ENCODE data around the gene IDUA.

IDUA gene

GRCh38 chr4:988726-989721 is 2.2 kb downstream of the IDUA start:
- DNase-seq = no peak

DNA sequence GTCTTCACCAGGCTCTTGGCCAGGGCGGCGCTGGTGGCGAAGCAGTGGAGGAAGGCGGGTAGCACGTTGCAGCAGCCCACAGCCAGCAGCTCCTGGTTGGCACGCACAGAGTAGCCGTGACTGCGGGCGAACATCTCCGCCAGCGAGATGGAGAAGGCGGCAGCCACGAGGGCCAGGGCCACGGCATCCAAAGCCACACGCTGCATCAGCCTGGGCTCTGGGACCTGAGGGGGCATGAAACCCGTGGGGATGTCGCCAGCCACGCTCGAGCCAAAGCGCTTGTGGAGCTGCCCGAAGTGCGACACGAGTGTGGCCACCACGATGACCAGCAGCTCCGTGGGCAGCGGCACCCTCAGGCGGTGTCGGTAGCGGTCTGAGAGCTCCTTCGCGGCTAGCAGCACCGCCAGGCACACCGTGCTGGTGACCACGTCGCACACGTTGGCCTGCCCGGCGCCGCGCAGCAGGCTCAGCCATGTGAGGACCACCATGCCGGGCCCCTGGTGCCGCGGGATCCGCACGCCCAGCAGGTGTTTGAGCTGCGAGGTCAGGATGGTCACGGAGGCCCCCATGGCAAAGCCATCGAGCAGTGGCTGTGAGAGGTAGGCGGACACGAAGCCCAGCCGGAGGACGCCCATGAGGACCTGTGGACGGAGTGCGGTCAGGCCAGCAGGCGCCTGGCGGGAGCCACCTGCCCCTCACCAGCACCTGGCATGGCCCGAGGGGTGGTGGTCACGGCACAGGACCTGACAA is 3.1 kb downstream of the IDUA start:
- no peak for DNase-seq

DNA sequence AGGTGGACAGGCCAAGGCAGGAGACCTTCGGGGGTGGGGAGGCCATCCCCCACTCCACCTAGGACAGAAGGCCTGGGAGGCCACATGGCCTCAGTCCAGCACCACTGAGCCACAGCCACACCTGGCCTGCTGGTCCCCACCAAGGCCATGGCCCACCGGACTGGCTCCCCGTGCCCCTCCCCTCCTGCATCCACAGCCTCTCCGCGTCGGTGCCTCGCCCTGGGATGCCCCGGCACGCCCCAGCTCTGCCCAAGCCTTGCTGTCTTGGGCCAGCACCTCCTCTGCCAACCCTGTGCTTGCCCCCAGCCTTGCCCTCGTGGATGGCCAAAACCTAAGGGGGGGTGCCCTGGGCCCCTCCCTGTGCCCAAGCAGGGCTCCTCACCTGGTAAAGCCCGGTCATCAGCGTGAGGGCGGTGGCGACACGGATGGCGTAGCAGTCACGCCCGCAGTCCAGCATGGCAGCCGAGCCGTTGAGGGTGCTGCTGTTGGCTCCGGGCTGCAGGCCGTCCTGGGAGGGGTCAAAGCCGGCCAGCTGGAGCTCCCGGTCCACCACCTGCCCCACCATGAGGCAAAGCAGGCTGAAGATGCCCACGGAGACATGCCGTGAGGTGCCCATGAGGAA is 4.0 kb downstream of the IDUA start:
- no peak for DNase-seq

- DNase-seq = no peak
Measured at GRCh38 chr4:991451-992296, 4.8 kb downstream of the IDUA start.

- DNase-seq = no peak
Measured at GRCh38 chr4:992297-993110, 5.7 kb downstream of the IDUA start.

GRCh38 chr4:993111-994029 is 6.5 kb downstream of the IDUA start, which contains the start of gene SLC26A1:
Gene SLC26A1 (minus strand): TSS chr4:993404. CDS start chr4:991703, 1,701 bp downstream.
- DNase-seq = no peak

DNA sequence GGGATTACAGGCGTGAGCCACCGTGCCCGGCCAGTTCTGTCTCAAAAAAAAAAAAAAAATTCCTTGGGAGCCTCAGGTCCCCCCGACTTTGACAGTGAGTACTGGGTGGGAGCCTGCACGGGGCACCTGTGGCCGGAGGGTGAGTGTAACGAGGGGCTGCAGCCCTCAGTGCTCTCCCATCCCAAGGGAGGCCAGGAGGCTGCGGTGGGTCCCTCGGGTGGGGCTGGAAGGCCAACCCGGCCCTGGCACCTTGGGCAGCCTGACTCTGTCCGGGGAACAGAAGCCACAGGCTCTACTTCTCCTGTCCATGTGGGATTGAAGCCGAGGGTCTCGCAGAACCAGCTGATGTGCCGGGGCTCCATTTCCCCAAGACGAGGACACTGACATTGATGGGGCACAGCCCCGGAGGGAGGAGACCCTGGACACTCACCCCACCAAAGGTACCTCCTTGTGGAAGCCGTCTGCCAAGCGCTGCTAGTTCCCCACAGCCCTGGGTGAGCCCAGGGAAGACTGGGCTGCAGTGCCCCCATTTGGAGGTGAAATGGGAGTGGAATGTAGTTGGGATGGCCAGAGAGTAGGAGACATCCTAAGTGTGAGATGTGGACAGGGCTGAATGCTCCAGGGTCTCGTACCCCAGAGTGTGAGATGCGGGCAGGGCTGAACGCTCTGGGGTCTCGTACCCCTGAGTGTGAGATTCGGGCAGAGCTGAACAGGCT is 8.6 kb downstream of the IDUA start:
- no peak for DNase-seq

- DNase-seq = no peak
Measured at GRCh38 chr4:996030-996996, 9.5 kb downstream of the IDUA start.

DNA sequence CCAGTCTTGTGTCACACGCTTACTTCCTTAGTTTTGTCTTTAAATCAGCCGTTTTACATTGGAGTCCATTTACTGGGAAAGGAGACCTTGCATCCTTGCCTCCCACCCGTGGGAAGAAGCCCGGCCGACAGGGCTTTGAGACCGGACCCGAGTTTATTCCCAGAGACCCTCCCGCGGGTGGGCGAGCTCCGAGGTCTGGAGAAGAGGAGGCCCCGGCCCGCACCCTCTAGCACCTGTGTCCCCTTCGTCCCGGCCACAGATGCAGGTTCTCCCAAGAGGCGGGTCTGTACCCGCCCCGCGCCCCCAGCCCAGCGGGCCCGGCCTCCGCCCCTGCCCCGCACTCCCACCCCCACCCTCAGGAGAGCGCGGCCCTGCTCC is 10.1 kb downstream of the IDUA start:
- DNase-seq = no peak

GRCh38 chr4:997375-998071 is 10.7 kb downstream of the IDUA start:
- DNase-seq = no peak

GRCh38 chr4:998096-998691 is 11.3 kb downstream of the IDUA start:
- DNase-seq = no peak

- peak; percentile 16 for DNase-seq
Measured at GRCh38 chr4:999240-999863, 12.5 kb downstream of the IDUA start.

GRCh38 chr4:999882-1000425 is 13.1 kb downstream of the IDUA start:
- no peak for DNase-seq

GRCh38 chr4:1000686-1001260 is 13.9 kb downstream of the IDUA start:
- no peak for DNase-seq

DNA sequence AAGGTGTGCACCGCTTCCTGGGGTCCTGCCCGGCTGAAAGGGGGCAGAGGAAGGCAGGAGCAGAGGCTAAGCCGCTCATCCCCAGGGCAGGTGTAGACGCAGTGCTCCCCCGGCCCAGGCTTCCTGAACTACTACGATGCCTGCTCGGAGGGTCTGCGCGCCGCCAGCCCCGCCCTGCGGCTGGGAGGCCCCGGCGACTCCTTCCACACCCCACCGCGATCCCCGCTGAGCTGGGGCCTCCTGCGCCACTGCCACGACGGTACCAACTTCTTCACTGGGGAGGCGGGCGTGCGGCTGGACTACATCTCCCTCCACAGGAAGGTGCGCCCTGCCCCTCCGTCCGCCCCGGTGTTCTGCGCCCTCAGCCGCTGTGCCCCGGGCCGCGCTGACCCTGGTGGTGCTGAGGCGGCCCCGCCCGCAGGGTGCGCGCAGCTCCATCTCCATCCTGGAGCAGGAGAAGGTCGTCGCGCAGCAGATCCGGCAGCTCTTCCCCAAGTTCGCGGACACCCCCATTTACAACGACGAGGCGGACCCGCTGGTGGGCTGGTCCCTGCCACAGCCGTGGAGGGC is 14.8 kb downstream of the IDUA start:
- DNase-seq = no peak

GRCh38 chr4:1002131-1002630 is 15.3 kb downstream of the IDUA start:
- no peak for DNase-seq
